SK-N-SH treated with all-trans-retinoic acid at 6 μM for 48 hours (cell line): ENCODE results near the gene HS3ST5.
"Not testable (repeated sequence)": the region's sequence is repeated elsewhere in the genome, so short reads cannot be mapped to it uniquely, and the experiment has no call there.

ENCODE experiments used
- ATAC-seq: fragments of 200-7000 bp; cut with Tn5 transposase; 3 replicates; pipeline ENCODE4 v1.9.1; 2020; ENCODE audit warnings: mild to moderate bottlenecking, moderate library complexity
- ARNTL ChIP-seq: fragments of 450-650 bp; formaldehyde crosslinking; IDR thresholded peaks from 2 replicates; pipeline ENCODE4 v1.5.0; 2020; ENCODE audit warnings: low read depth, mild to moderate bottlenecking, moderate library complexity, borderline replicate concordance
- CREB5 ChIP-seq: fragments of 250-450 bp; sonication (Bioruptor Pico); IDR thresholded peaks from 2 replicates; pipeline ENCODE4 v1.5.1; 2020; ENCODE audit warnings: low read depth, mild to moderate bottlenecking, moderate library complexity
- CSRNP3 ChIP-seq: fragments of 250-450 bp; sonication (Bioruptor Pico); IDR thresholded peaks from 2 replicates; pipeline ENCODE4 v1.5.1; 2021; ENCODE audit warnings: mild to moderate bottlenecking, moderate library complexity
- GLIS3 ChIP-seq: fragments of 250-450 bp; sonication (Bioruptor Pico); IDR thresholded peaks from 2 replicates; pipeline ENCODE4 v1.5.0; 2020; ENCODE audit warnings: mild to moderate bottlenecking, moderate library complexity
- ISL1 ChIP-seq: fragments of 250-450 bp; sonication (Bioruptor Pico); IDR thresholded peaks from 2 replicates; pipeline ENCODE4 v2.1.2; 2022; ENCODE audit warnings: mild to moderate bottlenecking, moderate library complexity
- OSR1 ChIP-seq: fragments of 250-450 bp; sonication (Bioruptor Pico); IDR thresholded peaks from 2 replicates; pipeline ENCODE4 v1.8.0; 2022; ENCODE audit warnings: moderate library complexity, mild to moderate bottlenecking, inconsistent platforms
- PATZ1 ChIP-seq: fragments of 250-450 bp; sonication (Bioruptor Pico); IDR thresholded peaks from 2 replicates; pipeline ENCODE4 v1.8.0; 2020; ENCODE audit warnings: mild to moderate bottlenecking, moderate library complexity, borderline replicate concordance
- POU6F1 ChIP-seq: fragments of 250-450 bp; sonication (Bioruptor Pico); IDR thresholded peaks from 2 replicates; pipeline ENCODE4 v1.8.0; 2021; ENCODE audit warnings: low read depth, mild to moderate bottlenecking, moderate library complexity, borderline replicate concordance
- PPARA ChIP-seq: fragments of 250-450 bp; sonication (Bioruptor Pico); IDR thresholded peaks from 2 replicates; pipeline ENCODE4 v1.5.0; 2020; ENCODE audit warnings: mild to moderate bottlenecking, borderline replicate concordance
- RARB ChIP-seq: fragments of 250-450 bp; sonication (Bioruptor Pico); IDR thresholded peaks from 2 replicates; pipeline ENCODE4 v1.8.0; 2021; ENCODE audit warnings: mild to moderate bottlenecking, moderate library complexity
- TCF4 ChIP-seq: fragments of 250-450 bp; sonication (Bioruptor Pico); IDR thresholded peaks from 2 replicates; pipeline ENCODE4 v1.8.0; 2021; ENCODE audit warnings: mild to moderate bottlenecking, moderate library complexity, borderline replicate concordance
- TOX ChIP-seq: fragments of 250-450 bp; sonication (Bioruptor Pico); IDR thresholded peaks from 2 replicates; pipeline ENCODE4 v1.8.0; 2021; ENCODE audit warnings: mild to moderate bottlenecking, moderate library complexity, borderline replicate concordance
- TSHZ2 ChIP-seq: fragments of 250-450 bp; sonication (Bioruptor Pico); IDR thresholded peaks from 2 replicates; pipeline ENCODE4 v1.5.0; 2020; ENCODE audit warnings: mild to moderate bottlenecking, moderate library complexity
- ZC3H10 ChIP-seq: fragments of 250-450 bp; sonication (Bioruptor Pico); IDR thresholded peaks from 2 replicates; pipeline ENCODE4 v1.5.1; 2021; ENCODE audit warnings: mild to moderate bottlenecking, moderate library complexity
- ZFP3 ChIP-seq: fragments of 250-450 bp; sonication (Bioruptor Pico); IDR thresholded peaks from 2 replicates; pipeline ENCODE4 v1.5.0; 2020; ENCODE audit warnings: mild to moderate bottlenecking, moderate library complexity

Gene HS3ST5

GRCh38 chr6:114154812-114155211 is 188.0 kb downstream of the HS3ST5 start (continued):
- TF ChIP-seq CSRNP3 = no peak

GRCh38 chr6:114153448-114153847 is 189.4 kb downstream of the HS3ST5 start:
- TF ChIP-seq CSRNP3 (no peak), PATZ1 (CRISPR knock-in tag) (no peak), GLIS3 (CRISPR knock-in tag) (no peak), ZFP3 (CRISPR knock-in tag) (no peak), TCF4 (CRISPR knock-in tag) (no peak), TOX (no peak), POU6F1 (CRISPR knock-in tag) (no peak), ZC3H10 (no peak), TSHZ2 (CRISPR knock-in tag) (no peak), OSR1 (CRISPR knock-in tag) (no peak), RARB (CRISPR knock-in tag) (no peak), CREB5 (CRISPR knock-in tag) (no peak), ISL1 (no peak)
- TF ChIP-seq, all 23 proteins: peak for 0
- ATAC-seq = no peak

- TF ChIP-seq ARNTL (CRISPR knock-in tag) (no peak), ISL1 (no peak), GLIS3 (CRISPR knock-in tag) (no peak), PATZ1 (CRISPR knock-in tag) (no peak), TSHZ2 (CRISPR knock-in tag) (no peak), PPARA (CRISPR knock-in tag) (no peak), RARB (CRISPR knock-in tag) (no peak), CSRNP3 (no peak)
- no peak for ATAC-seq
Measured at GRCh38 chr6:114151064-114151690, 191.6 kb downstream of the HS3ST5 start.

GRCh38 chr6:114149182-114149581 is 193.6 kb downstream of the HS3ST5 start:
- not testable (repeated sequence) for ATAC-seq
